GM21576 (cell line): Measurements from ENCODE around the gene NUP188.
"Not testable (repeated sequence)": the region's sequence is repeated elsewhere in the genome, so short reads cannot be mapped to it uniquely, and the experiment has no call there.

Source experiments
- ATAC-seq: cut with Tn5 transposase; IDR thresholded peaks from one replicate; pipeline ENCODE4 v1.9.1; 2021; ENCODE audit warnings: mild to moderate bottlenecking, moderate library complexity; ENCODE audit not compliant: unreplicated experiment

NUP188 gene

GRCh38 chr9:128944966-128945365, 2.5 kb upstream of the NUP188 start:
- not testable (repeated sequence) for ATAC-seq

GRCh38 chr9:128945798-128946501, 1.5 kb upstream of the NUP188 start:
- ATAC-seq, result no peak

- peak; percentile 22 for ATAC-seq
Observed at GRCh38 chr9:128946571-128947276, 775 bp upstream of the NUP188 start.

- no peak for ATAC-seq
Observed at GRCh38 chr9:128947277-128947526, 297 bp upstream of the NUP188 start.

- ATAC-seq, result not testable (repeated sequence)
Observed at GRCh38 chr9:128961403-128961802, 13.9 kb downstream of the NUP188 start.

- no peak for ATAC-seq
Observed at GRCh38 chr9:128969491-128969890, 22.0 kb downstream of the NUP188 start.

- ATAC-seq, result no peak
Observed at GRCh38 chr9:128972956-128973355, 25.5 kb downstream of the NUP188 start.

- ATAC-seq, result no peak
Observed at GRCh38 chr9:128979111-128979510, 31.6 kb downstream of the NUP188 start.

GRCh38 chr9:128983536-128983935, 36.0 kb downstream of the NUP188 start:
- ATAC-seq, result no peak

GRCh38 chr9:128986671-128987070, 39.2 kb downstream of the NUP188 start:
- ATAC-seq, result no peak

GRCh38 chr9:128987805-128988204, 40.3 kb downstream of the NUP188 start:
- ATAC-seq, result no peak

GRCh38 chr9:128992995-128993394, 45.5 kb downstream of the NUP188 start:
- ATAC-seq, result no peak

- no peak for ATAC-seq
Observed at GRCh38 chr9:128995791-128996190, 48.3 kb downstream of the NUP188 start.

GRCh38 chr9:128998462-128998861, 51.0 kb downstream of the NUP188 start:
- ATAC-seq, result no peak

- ATAC-seq, result no peak
Observed at GRCh38 chr9:128999581-129000206, 52.2 kb downstream of the NUP188 start.

GRCh38 chr9:129001504-129002325, 54.2 kb downstream of the NUP188 start:
- ATAC-seq, result no peak

GRCh38 chr9:129002992-129003391, 55.5 kb downstream of the NUP188 start:
- no peak for ATAC-seq

GRCh38 chr9:129004173-129004572, 56.7 kb downstream of the NUP188 start:
- ATAC-seq, result not testable (repeated sequence)

GRCh38 chr9:129005336-129005997, 58.0 kb downstream of the NUP188 start:
- ATAC-seq, result no peak

GRCh38 chr9:129006328-129007034, 59.0 kb downstream of the NUP188 start:
- ATAC-seq, result peak; percentile 51
